Measurements from ENCODE around the gene PJA2. TPM values are rescaled to one million over a fixed set of nuclear protein-coding genes. Genes with fewer than 3 reads are reported as not detected.

PJA2 gene
- total and polyA plus RNA-seq, 9 donors, result 87.3 to 138 (median 121) TPM

DNA sequence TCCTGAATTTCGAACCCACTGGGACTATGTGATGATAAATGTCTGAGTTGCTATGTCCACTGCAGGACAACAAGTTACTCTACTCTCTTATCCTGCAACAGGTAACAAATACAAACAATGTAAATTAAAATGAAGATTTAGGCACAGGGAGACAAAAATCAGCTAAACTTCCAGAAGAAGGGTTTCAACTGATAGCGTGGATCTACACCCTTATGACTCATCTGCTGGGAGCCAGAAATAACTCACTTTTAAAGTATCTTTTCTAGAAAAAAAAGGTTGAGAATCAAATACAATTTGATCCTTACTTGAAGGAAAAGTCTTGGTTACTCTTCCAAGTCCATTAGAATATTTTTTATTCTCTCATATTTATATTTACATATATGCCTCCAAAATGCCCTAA is 21.4 kb downstream of the PJA2 start:
- H3K36me3 ChIP-seq (ENCODE audit: control insufficient read depth, insufficient read depth, low read length), result peaks cover 2% of the 10 kb centered on the region
- H3K9me3 ChIP-seq (replicated peaks; ENCODE audit: control insufficient read depth, low read depth, low read length), result no peaks in the 10 kb centered on the region
- no peak overlapping the region for H3K4me3 ChIP-seq (ENCODE audit: low read length)
- no peaks in the 10 kb centered on the region for H3K4me1 ChIP-seq (ENCODE audit: control insufficient read depth, insufficient read depth, low read length)
- WGBS (ENCODE audit: insufficient coverage), result no CpG with 5 or more reads among the region's 2 CpGs
- H3K27me3 ChIP-seq (ENCODE audit: control insufficient read depth, insufficient read depth, low read length), result no peaks in the 10 kb centered on the region
- no peak for DNase-seq
- no peak overlapping the region for H3K27ac ChIP-seq (ENCODE audit: low read length)

DNA sequence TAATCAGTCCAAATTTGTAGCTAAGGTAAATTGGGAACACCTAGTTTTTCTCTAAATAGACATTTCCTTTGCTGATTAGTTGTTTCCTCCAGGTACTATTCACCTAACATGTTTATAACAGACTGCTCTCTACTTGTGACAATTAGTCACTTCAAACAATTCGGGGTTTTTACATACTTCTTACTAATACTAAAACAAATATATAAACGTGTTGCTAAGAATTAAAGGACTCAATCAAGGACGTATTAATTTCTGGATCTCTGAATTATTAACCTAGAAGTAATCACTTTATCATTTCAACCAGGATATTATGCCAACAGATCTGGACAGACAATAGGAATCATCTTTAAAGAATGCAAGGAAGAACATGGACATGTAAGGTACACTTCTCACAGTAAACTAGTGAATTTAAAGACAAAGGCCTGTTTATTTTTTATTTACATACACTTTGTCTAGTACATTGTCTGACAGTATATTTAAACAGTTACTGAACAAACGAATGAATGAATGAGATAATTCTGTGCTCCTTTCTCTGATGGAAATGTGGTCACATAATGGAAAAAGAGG is 22.3 kb downstream of the PJA2 start:
- H3K27ac ChIP-seq (ENCODE audit: low read length), result no peak overlapping the region
- no peaks in the 10 kb centered on the region for H3K27me3 ChIP-seq (ENCODE audit: control insufficient read depth, insufficient read depth, low read length)
- no peak for DNase-seq
- H3K4me1 ChIP-seq (ENCODE audit: control insufficient read depth, insufficient read depth, low read length), result no peaks in the 10 kb centered on the region
- no peak overlapping the region for H3K4me3 ChIP-seq (ENCODE audit: low read length)
- no peaks in the 10 kb centered on the region for H3K9me3 ChIP-seq (replicated peaks; ENCODE audit: control insufficient read depth, low read depth, low read length)
- peaks cover 2% of the 10 kb centered on the region for H3K36me3 ChIP-seq (ENCODE audit: control insufficient read depth, insufficient read depth, low read length)
- WGBS (ENCODE audit: insufficient coverage), result no CpG with 5 or more reads among the region's 4 CpGs

DNA sequence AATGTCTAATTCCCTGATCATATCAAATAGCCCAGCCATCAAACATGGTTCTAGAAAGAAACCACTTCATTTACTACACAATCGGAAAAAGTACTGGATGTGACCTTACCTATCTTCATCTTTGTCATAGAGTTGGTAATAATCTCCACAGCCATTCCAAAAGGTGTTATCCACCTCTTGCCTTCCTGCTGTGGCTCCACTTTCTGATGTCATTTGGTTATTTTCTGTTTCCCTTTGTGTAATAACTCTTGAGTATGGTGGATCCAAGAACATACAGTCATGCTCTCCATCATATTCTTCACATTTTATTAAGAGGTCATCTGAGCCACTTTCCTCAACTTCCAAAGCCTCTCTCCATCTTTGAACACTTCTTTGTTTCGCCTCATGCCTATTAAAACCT is 31.7 kb downstream of the PJA2 start:
- H3K4me3 ChIP-seq (ENCODE audit: low read length), result no peak overlapping the region
- no peaks in the 10 kb centered on the region for H3K4me1 ChIP-seq (ENCODE audit: control insufficient read depth, insufficient read depth, low read length)
- H3K27me3 ChIP-seq (ENCODE audit: control insufficient read depth, insufficient read depth, low read length), result no peaks in the 10 kb centered on the region
- H3K27ac ChIP-seq (ENCODE audit: low read length), result no peak overlapping the region
- 100% methylated on average over 1 of the region's 2 CpGs for WGBS (ENCODE audit: insufficient coverage)
- no peak for DNase-seq
- no peaks in the 10 kb centered on the region for H3K9me3 ChIP-seq (replicated peaks; ENCODE audit: control insufficient read depth, low read depth, low read length)
- peaks cover 26% of the 10 kb centered on the region for H3K36me3 ChIP-seq (ENCODE audit: control insufficient read depth, insufficient read depth, low read length)

DNA sequence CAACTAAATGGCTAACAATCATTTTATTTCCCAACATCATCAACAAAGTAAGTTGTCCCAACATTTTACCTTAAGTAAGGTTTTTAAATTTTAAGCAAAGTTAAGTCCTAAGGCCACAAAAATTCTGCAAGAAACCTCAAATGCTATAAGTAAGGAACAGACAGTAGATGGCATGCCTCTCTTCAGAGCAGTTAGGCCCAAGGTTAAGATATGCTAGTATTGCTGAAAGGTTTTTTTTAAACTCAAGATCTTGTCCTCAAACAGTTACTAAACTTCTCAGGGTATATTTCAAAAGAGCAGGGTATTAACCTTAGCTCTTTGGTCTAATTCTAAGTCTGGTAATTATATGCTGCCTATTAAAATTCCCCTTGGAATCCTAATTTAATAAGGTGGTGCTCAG is 35.1 kb downstream of the PJA2 start:
- no peaks in the 10 kb centered on the region for H3K4me1 ChIP-seq (ENCODE audit: control insufficient read depth, insufficient read depth, low read length)
- peaks cover 17% of the 10 kb centered on the region for H3K36me3 ChIP-seq (ENCODE audit: control insufficient read depth, insufficient read depth, low read length)
- no peaks in the 10 kb centered on the region for H3K9me3 ChIP-seq (replicated peaks; ENCODE audit: control insufficient read depth, low read depth, low read length)
- H3K27me3 ChIP-seq (ENCODE audit: control insufficient read depth, insufficient read depth, low read length), result no peaks in the 10 kb centered on the region
- no peak overlapping the region for H3K4me3 ChIP-seq (ENCODE audit: low read length)
- H3K27ac ChIP-seq (ENCODE audit: low read length), result no peak overlapping the region
- no peak for DNase-seq

DNA sequence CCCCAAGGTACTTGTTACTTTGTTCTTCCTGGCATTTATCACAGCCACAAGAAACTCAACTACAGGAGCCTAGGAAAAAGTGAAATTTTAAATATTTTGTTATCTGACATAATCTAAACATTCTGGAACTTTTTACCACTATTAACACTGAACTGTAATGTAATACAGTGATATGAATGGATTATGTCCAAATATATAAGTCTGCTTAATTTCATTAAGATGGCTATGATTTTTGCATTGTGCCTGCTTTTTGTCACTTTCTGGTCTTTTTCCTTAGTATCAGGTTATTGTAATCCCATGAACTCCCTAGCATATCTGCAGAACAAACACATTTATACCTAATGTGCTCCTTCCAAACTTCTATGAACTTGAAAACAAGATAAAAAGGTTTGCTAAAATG is 35.8 kb downstream of the PJA2 start:
- Histone ChIP-seq H3K27ac (ENCODE audit: low read length) (no peak overlapping the region), H3K36me3 (ENCODE audit: control insufficient read depth, insufficient read depth, low read length) (peaks cover 17% of the 10 kb centered on the region), H3K4me1 (ENCODE audit: control insufficient read depth, insufficient read depth, low read length) (no peaks in the 10 kb centered on the region), H3K9me3 (replicated peaks; ENCODE audit: control insufficient read depth, low read depth, low read length) (no peaks in the 10 kb centered on the region), H3K4me3 (ENCODE audit: low read length) (no peak overlapping the region), H3K27me3 (ENCODE audit: control insufficient read depth, insufficient read depth, low read length) (no peaks in the 10 kb centered on the region)
- no peak for DNase-seq

DNA sequence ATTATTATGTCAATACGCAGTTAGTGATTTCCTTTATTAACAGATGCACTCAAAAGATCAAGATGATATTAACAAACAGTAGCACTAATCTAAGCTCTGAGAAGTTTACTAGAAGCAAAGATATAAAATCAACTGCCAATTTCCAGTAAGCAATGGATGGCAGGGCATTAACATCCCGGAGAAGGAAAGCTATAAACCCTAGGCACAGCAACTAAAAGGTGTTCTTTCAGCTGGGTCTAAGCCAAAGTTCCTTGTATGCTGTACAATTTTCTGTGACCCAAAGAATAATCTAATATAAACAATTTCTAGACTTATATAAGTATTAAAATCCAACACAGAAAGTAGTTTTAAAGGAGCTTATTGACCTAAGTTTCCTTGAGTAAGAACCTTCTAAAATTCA is 39.4 kb downstream of the PJA2 start:
- Histone ChIP-seq H3K9me3 (replicated peaks; ENCODE audit: control insufficient read depth, low read depth, low read length) (peaks cover 4% of the 10 kb centered on the region), H3K4me1 (ENCODE audit: control insufficient read depth, insufficient read depth, low read length) (no peaks in the 10 kb centered on the region), H3K27me3 (ENCODE audit: control insufficient read depth, insufficient read depth, low read length) (no peaks in the 10 kb centered on the region), H3K27ac (ENCODE audit: low read length) (no peak overlapping the region), H3K4me3 (ENCODE audit: low read length) (no peak overlapping the region), H3K36me3 (ENCODE audit: control insufficient read depth, insufficient read depth, low read length) (peaks cover 13% of the 10 kb centered on the region)
- DNase-seq, result no peak
- WGBS (ENCODE audit: insufficient coverage), result no CpG with 5 or more reads among the region's 2 CpGs

DNA sequence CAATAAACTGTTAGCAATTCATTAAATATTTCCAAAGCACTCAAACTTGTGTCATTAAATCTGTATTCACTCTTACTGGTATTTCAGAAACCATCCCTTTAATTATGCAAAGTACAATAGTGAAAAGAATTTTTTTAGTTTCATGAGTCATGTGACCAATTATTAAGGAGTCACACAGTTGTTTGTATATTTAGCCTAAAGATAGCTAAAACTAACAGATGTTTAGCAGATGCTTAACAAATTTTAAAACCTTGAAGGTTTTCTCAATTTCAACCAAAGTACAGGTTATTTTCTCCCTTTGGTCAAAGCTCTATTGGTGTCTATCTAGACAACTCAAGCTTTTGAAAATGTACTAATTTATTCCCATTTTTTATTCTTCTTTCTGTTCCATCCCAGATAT is 44.1 kb downstream of the PJA2 start:
- H3K4me3 ChIP-seq (ENCODE audit: low read length), result no peak overlapping the region
- no peak for DNase-seq
- peaks cover 4% of the 10 kb centered on the region for H3K9me3 ChIP-seq (replicated peaks; ENCODE audit: control insufficient read depth, low read depth, low read length)
- H3K36me3 ChIP-seq (ENCODE audit: control insufficient read depth, insufficient read depth, low read length), result peaks cover 23% of the 10 kb centered on the region
- H3K27me3 ChIP-seq (ENCODE audit: control insufficient read depth, insufficient read depth, low read length), result no peaks in the 10 kb centered on the region
- H3K4me1 ChIP-seq (ENCODE audit: control insufficient read depth, insufficient read depth, low read length), result no peaks in the 10 kb centered on the region
- H3K27ac ChIP-seq (ENCODE audit: low read length), result no peak overlapping the region

DNA sequence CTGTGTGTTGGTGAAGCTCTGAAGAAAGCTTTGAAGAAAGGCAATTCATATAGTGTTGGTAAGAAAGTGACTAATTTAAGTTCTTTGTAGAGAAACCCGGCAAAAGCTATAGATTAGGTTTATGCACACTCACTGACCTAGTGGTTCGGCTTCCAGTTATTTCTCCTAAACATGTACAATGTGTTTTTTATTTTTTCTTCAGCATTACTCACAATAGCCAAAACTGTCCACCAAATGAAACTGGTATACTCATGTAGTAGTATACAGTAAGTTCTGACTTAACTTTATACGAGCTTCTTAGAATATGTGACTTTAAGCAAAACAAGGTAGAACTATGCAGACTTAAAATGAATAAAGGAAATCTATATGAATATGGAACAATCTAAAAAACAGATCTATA is 44.8 kb downstream of the PJA2 start:
- peaks cover 4% of the 10 kb centered on the region for H3K9me3 ChIP-seq (replicated peaks; ENCODE audit: control insufficient read depth, low read depth, low read length)
- no peaks in the 10 kb centered on the region for H3K27me3 ChIP-seq (ENCODE audit: control insufficient read depth, insufficient read depth, low read length)
- no peak overlapping the region for H3K4me3 ChIP-seq (ENCODE audit: low read length)
- WGBS (ENCODE audit: insufficient coverage), result no CpG with 5 or more reads among the region's 3 CpGs
- no peak overlapping the region for H3K27ac ChIP-seq (ENCODE audit: low read length)
- no peak for DNase-seq
- peaks cover 23% of the 10 kb centered on the region for H3K36me3 ChIP-seq (ENCODE audit: control insufficient read depth, insufficient read depth, low read length)
- no peaks in the 10 kb centered on the region for H3K4me1 ChIP-seq (ENCODE audit: control insufficient read depth, insufficient read depth, low read length)

DNA sequence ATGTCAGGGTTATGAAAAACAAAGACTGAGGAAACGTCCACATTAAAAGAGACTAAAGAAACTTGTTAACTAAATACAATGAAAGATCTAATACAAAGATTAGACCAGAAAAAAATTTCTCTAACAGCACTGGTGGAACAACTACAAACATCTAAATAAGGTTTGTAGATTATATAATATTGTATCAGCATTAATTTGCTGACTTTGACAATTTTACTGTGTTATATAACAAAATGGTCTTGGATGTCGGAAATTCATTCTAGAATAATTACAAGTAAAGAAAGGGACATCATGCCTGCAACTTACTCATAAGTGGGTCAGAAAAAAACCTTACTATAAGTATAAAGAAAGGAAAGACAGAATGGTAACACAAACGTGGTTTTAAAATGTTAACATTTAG is 50.1 kb downstream of the PJA2 start:
- WGBS (ENCODE audit: insufficient coverage), result no CpG with 5 or more reads among the region's 3 CpGs
- Histone ChIP-seq H3K27me3 (ENCODE audit: control insufficient read depth, insufficient read depth, low read length) (no peaks in the 10 kb centered on the region), H3K27ac (ENCODE audit: low read length) (no peak overlapping the region), H3K4me1 (ENCODE audit: control insufficient read depth, insufficient read depth, low read length) (no peaks in the 10 kb centered on the region), H3K36me3 (ENCODE audit: control insufficient read depth, insufficient read depth, low read length) (peaks cover 27% of the 10 kb centered on the region), H3K9me3 (replicated peaks; ENCODE audit: control insufficient read depth, low read depth, low read length) (no peaks in the 10 kb centered on the region), H3K4me3 (ENCODE audit: low read length) (no peak overlapping the region)
- no peak for DNase-seq

DNA sequence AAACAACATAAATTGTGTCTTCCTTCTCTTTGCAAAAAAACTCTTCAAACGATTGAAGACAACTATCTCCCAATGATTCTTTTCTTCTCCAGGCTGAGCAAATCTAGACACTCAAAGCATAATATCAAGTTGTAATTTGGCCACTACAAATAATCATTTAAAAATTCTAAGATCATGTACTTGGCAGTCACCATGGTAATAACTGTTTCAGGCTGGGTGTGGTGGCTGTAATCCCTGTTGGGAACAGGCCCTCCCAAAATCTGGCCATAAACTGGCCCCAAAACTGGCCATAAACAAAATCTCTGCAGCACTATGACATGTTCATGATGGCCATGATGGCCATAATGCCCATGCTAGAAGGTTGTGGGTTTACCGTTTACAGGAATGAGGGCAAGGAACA is 52.0 kb downstream of the PJA2 start:
- Histone ChIP-seq H3K4me3 (ENCODE audit: low read length) (no peak overlapping the region), H3K27ac (ENCODE audit: low read length) (no peak overlapping the region), H3K36me3 (ENCODE audit: control insufficient read depth, insufficient read depth, low read length) (peaks cover 27% of the 10 kb centered on the region)

DNA sequence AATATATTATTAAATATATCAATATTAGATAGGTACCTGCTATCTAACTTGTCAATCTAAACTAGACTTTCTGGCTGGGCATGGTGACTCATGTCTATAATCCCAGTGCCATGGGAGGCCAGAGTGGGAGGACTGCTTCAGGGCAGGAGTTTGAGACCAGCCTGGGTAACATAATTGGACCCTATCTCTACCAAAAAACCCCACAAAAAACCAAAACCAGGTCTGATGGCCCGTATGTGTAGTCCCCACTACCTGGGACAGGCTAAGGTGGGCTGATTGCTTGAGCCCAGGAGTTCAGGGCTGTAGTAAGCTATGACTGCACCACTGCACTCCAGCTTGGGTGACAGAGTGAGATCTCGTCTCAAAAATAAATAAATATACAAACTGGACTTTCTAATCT is 55.0 kb downstream of the PJA2 start:
- Histone ChIP-seq H3K9me3 (replicated peaks; ENCODE audit: control insufficient read depth, low read depth, low read length) (no peaks in the 10 kb centered on the region), H3K27ac (ENCODE audit: low read length) (no peak overlapping the region), H3K36me3 (ENCODE audit: control insufficient read depth, insufficient read depth, low read length) (peaks cover 20% of the 10 kb centered on the region), H3K27me3 (ENCODE audit: control insufficient read depth, insufficient read depth, low read length) (no peaks in the 10 kb centered on the region), H3K4me1 (ENCODE audit: control insufficient read depth, insufficient read depth, low read length) (no peaks in the 10 kb centered on the region), H3K4me3 (ENCODE audit: low read length) (no peak overlapping the region)
- DNase-seq, result no peak
- no CpG with 5 or more reads among the region's 2 CpGs for WGBS (ENCODE audit: insufficient coverage)

More for the DNA sequence above, 52.0 kb downstream of the PJA2 start:
- no peaks in the 10 kb centered on the region for H3K9me3 ChIP-seq (replicated peaks; ENCODE audit: control insufficient read depth, low read depth, low read length)
- H3K27me3 ChIP-seq (ENCODE audit: control insufficient read depth, insufficient read depth, low read length), result no peaks in the 10 kb centered on the region
- 100% methylated on average over 2 of the region's 2 CpGs for WGBS (ENCODE audit: insufficient coverage)
- no peaks in the 10 kb centered on the region for H3K4me1 ChIP-seq (ENCODE audit: control insufficient read depth, insufficient read depth, low read length)
- DNase-seq, result no peak
